Spleen (tissue), 7 donors: ENCODE measurements around the gene TBCA.

ENCODE experiments used
- CTCF ChIP-seq, 11 experiments: fragments of 200-600 bp in 7 of 11; fragments of 450-650 bp in 4 of 11; sonication (generic) in 4 of 11; IDR thresholded peaks in 8 of 11; conservative IDR thresholded peaks in 3 of 11; 1 replicate in 7 of 11; 2 replicates in 4 of 11; pipeline versions ENCODE4 v1.4.0 to v1.8.0; 2016 to 2021; ENCODE audit warnings: antibody characterized with exemption in 11 of 11, inconsistent platforms in 4 of 11, mild to moderate bottlenecking in 1 of 11
- POLR2AphosphoS5 ChIP-seq, 3 donors: sonication (generic); formaldehyde crosslinking; IDR thresholded peaks; one replicate each; pipeline ENCODE4 v1.5.1; 2017; ENCODE audit warnings: antibody characterized with exemption in 3 of 3
- donor health status: DM: no; HTN: no; CAD: no; lungs with moderate emphysema.
- donor health status: DM: no; HTN: no; CAD: no.
- donor health status: DM: no; HTN: no; CAD: no.

- TF ChIP-seq POLR2AphosphoS5 (IDR thresholded peaks at IDR 0.05) (no peak), CTCF (IDR thresholded peaks at IDR 0.05 in 8 of 11, conservative IDR thresholded peaks at IDR 0.05 in 3 of 11) (no peak)
These were observed 106.5 kb downstream of the TBCA start for GRCh38 chr5:77669677-77670076.
